Trophoblast cell (in vitro differentiated cells and primary cell): ENCODE results near the gene ABCB1.

Source experiments
- DNase-seq, 2 donors: peaks; one replicate each; pipeline ENCODE4 v3.0.0-alpha.2; 2016
- H2AFZ ChIP-seq: 2 replicates; pipeline ENCODE4 v1.6.1; 2013; ENCODE audit warnings: low read length, moderate library complexity, mild to moderate bottlenecking; ENCODE audit not compliant: insufficient read depth, poor library complexity
- H2AK5ac ChIP-seq: 2 replicates; pipeline ENCODE4 v1.6.1; 2013; ENCODE audit warnings: mild to moderate bottlenecking, low read length
- H2BK120ac ChIP-seq: 2 replicates; pipeline ENCODE4 v1.6.1; 2013; ENCODE audit warnings: low read length, mild to moderate bottlenecking, moderate library complexity; ENCODE audit not compliant: insufficient read depth, poor library complexity
- H2BK12ac ChIP-seq: 2 replicates; pipeline ENCODE4 v1.6.1; 2013; ENCODE audit warnings: mild to moderate bottlenecking, low read length, moderate library complexity
- H2BK5ac ChIP-seq: 2 replicates; pipeline ENCODE4 v1.6.1; 2013; ENCODE audit warnings: low read length, low read depth, moderate library complexity, mild to moderate bottlenecking; ENCODE audit not compliant: poor library complexity
- H3K14ac ChIP-seq: 2 replicates; pipeline ENCODE4 v1.6.1; 2013; ENCODE audit warnings: mild to moderate bottlenecking, low read length
- H3K18ac ChIP-seq: 2 replicates; pipeline ENCODE4 v1.6.1; 2013; ENCODE audit warnings: mild to moderate bottlenecking, low read length
- H3K23ac ChIP-seq: 2 replicates; pipeline ENCODE4 v1.6.1; 2013; ENCODE audit warnings: low read length
- H3K27ac ChIP-seq: 2 replicates; pipeline ENCODE4 v1.5.1; 2013; ENCODE audit warnings: low read depth, mild to moderate bottlenecking, inconsistent platforms, low read length, moderate library complexity
- H3K27me3 ChIP-seq: 2 replicates; pipeline ENCODE4 v1.6.1; 2013; ENCODE audit warnings: inconsistent platforms, mild to moderate bottlenecking, low read length, moderate library complexity; ENCODE audit not compliant: insufficient read depth
- H3K36me3 ChIP-seq, 2 experiments: 1 replicate in 1 of 2; 2 replicates in 1 of 2; pipeline ENCODE4 v1.6.1; 2013; ENCODE audit warnings: low read length in 2 of 2, mild to moderate bottlenecking in 2 of 2, moderate library complexity in 1 of 2; ENCODE audit not compliant: insufficient read depth in 2 of 2, control insufficient read depth in 1 of 2
- H3K4ac ChIP-seq: 2 replicates; pipeline ENCODE4 v1.6.1; 2013; ENCODE audit warnings: low read depth, mild to moderate bottlenecking, low read length, moderate library complexity
- H3K4me1 ChIP-seq, 2 experiments: 1 replicate in 1 of 2; 2 replicates in 1 of 2; pipeline ENCODE4 v1.6.1; 2013; ENCODE audit warnings: low read length in 2 of 2, mild to moderate bottlenecking in 2 of 2, moderate library complexity in 1 of 2; ENCODE audit not compliant: insufficient read depth in 2 of 2, control insufficient read depth in 1 of 2
- H3K4me2 ChIP-seq: 2 replicates; pipeline ENCODE4 v1.6.1; 2013; ENCODE audit warnings: inconsistent platforms, mild to moderate bottlenecking, low read length, moderate library complexity
- H3K4me3 ChIP-seq: 2 replicates; pipeline ENCODE4 v1.5.1; 2013; ENCODE audit warnings: mild to moderate bottlenecking, low read depth, low read length, inconsistent platforms
- H3K79me1 ChIP-seq: one replicate; pipeline ENCODE4 v1.6.1; 2013; ENCODE audit warnings: low read length
- H3K79me2 ChIP-seq: 2 replicates; pipeline ENCODE4 v1.6.1; 2013; ENCODE audit warnings: low read length, mild to moderate bottlenecking; ENCODE audit not compliant: control insufficient read depth, insufficient read depth, poor library complexity
- H3K9ac ChIP-seq: 2 replicates; pipeline ENCODE4 v1.6.1; 2013; ENCODE audit warnings: mild to moderate bottlenecking, low read length
- H3K9me3 ChIP-seq: 2 replicates; pipeline ENCODE4 v1.6.1; 2013; ENCODE audit warnings: low read depth, mild to moderate bottlenecking, control low read depth, inconsistent platforms, low read length; ENCODE audit not compliant: insufficient read depth
- H4K12ac ChIP-seq: 2 replicates; pipeline ENCODE4 v1.6.1; 2013; ENCODE audit warnings: low read depth, mild to moderate bottlenecking, low read length, moderate library complexity
- H4K8ac ChIP-seq: 2 replicates; pipeline ENCODE4 v1.6.1; 2013; ENCODE audit warnings: low read depth, mild to moderate bottlenecking, low read length, moderate library complexity
- H4K91ac ChIP-seq: one replicate; pipeline ENCODE4 v1.6.1; 2013; ENCODE audit warnings: low read depth, mild to moderate bottlenecking, low read length, moderate library complexity
- WGBS: extraction: QIAGEN DNeasy Blood & Tissue Kit; methylation state at CpG from one replicate; pipeline ENCODE4 v1.1.7; 2013; ENCODE audit warnings: missing lambda C conversion rate; ENCODE audit not compliant: insufficient read length, insufficient coverage; ENCODE audit errors: extremely low coverage; 5-methylcytosine and 5-hydroxymethylcytosine counted together

The ABCB1 gene

DNA sequence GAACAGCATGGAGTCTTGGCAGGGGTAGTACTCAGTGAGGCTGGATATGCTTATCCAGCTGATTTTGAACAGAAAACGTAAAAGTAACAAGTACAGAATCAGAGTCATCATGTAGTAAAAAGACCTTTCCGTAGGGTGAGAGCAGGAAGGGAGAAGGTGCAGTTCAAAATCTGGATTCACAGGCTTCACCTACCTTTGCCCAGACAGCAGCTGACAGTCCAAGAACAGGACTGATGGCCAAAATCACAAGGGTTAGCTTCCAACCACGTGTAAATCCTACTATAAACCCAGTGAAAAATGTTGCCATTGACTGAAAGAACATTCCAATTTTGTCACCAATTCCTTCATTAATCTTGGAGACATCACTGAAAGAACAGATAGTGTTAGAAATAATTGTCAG lies 34.8 kb downstream of the ABCB1 start:
- H4K8ac ChIP-seq: no peak overlapping the region
- H2BK5ac ChIP-seq: no peak overlapping the region
- H2BK120ac ChIP-seq: no peak overlapping the region
- no peak for DNase-seq
- H3K36me3 ChIP-seq: no peaks in the 10 kb centered on the region
- no CpG with 5 or more reads among the region's 3 CpGs for WGBS
- no peaks in the 10 kb centered on the region for H3K79me2 ChIP-seq
- H3K27me3 ChIP-seq: no peaks in the 10 kb centered on the region
- H3K4ac ChIP-seq: no peak overlapping the region
- H4K12ac ChIP-seq: no peak overlapping the region
- H2AFZ ChIP-seq: no peak overlapping the region
- H3K4me1 ChIP-seq: no peaks in the 10 kb centered on the region
- H3K9me3 ChIP-seq: no peaks in the 10 kb centered on the region
- H3K27ac ChIP-seq: no peak overlapping the region
- no peak overlapping the region for H3K4me2 ChIP-seq
- no peak overlapping the region for H3K4me3 ChIP-seq
- H3K14ac ChIP-seq: no peak overlapping the region
- H2BK12ac ChIP-seq: no peak overlapping the region
- no peak overlapping the region for H4K91ac ChIP-seq
- H3K18ac ChIP-seq: no peak overlapping the region
- H3K23ac ChIP-seq: no peak overlapping the region
- no peak overlapping the region for H2AK5ac ChIP-seq
- H3K79me1 ChIP-seq: no peaks in the 10 kb centered on the region
- no peak overlapping the region for H3K9ac ChIP-seq

DNA sequence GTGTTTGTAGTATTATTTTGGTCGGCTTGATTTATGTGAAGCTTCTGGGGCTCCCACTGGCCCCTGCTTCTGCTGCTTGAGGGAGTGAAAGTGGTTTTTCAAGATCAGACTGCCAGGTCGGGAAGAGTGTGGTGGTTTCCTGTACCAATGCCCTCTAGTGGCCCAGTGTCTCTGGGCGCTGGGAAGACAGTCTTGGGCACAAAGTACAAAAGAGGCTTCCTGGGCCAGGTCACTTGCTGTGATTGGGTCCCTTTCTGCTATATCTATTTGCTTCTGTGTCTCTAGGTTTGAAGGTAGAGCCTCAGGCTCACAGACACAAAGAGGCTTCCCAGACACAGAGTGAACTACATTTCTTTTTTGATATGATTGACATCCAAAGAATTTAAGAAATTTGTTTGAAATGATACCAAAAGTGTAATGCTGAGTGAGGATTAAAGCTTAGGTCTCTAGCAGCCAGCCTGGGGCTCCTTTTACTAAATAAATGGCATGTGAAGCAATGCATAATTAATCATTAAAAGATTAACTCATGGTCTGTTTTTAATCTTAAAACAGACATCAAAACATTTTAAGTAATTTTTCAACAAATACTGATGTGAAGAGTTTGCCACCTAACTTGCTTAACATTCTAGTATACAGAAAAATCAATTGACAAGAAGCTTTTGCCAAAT lies 36.3 kb downstream of the ABCB1 start:
- no peak overlapping the region for H4K91ac ChIP-seq
- no peak overlapping the region for H3K4me3 ChIP-seq
- H2BK120ac ChIP-seq: no peak overlapping the region
- peak in 1 of 2 donors; percentile 53 for DNase-seq
- H3K36me3 ChIP-seq: no peaks in the 10 kb centered on the region
- H3K4me1 ChIP-seq: no peaks in the 10 kb centered on the region
- no peak overlapping the region for H3K23ac ChIP-seq
- no peak overlapping the region for H2BK12ac ChIP-seq
- H3K18ac ChIP-seq: no peak overlapping the region
- no CpG with 5 or more reads among the region's 3 CpGs for WGBS
- H3K9me3 ChIP-seq: no peaks in the 10 kb centered on the region
- H3K4me2 ChIP-seq: no peak overlapping the region
- no peak overlapping the region for H3K9ac ChIP-seq
- H2AFZ ChIP-seq: no peak overlapping the region
- no peaks in the 10 kb centered on the region for H3K79me2 ChIP-seq
- H3K79me1 ChIP-seq: no peaks in the 10 kb centered on the region
- H2BK5ac ChIP-seq: no peak overlapping the region
- no peak overlapping the region for H3K27ac ChIP-seq
- H3K4ac ChIP-seq: no peak overlapping the region
- H4K8ac ChIP-seq: peak overlapping the region; percentile 19
- no peak overlapping the region for H4K12ac ChIP-seq
- no peak overlapping the region for H2AK5ac ChIP-seq
- no peaks in the 10 kb centered on the region for H3K27me3 ChIP-seq
- H3K14ac ChIP-seq: no peak overlapping the region

DNA sequence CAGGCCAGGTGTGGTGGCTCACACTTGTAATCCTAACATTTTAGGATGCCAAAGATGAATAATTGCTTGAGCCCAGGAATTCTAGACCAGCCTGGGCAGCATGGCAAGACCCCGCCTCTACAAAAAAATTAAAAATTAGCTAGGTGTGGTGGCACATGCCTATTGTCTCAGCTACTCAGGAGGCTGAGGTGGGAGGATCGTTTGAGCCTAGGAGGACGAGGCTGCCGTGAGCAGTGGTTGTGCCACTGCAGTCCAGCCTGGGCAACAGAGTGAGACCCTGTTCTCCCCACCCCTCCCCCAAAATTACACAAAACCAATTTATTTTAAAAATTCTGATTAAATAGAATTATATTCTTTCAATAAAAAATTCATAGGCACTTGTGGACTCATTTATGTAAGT lies 39.0 kb downstream of the ABCB1 start:
- Histone ChIP-seq H3K4ac (no peak overlapping the region), H4K8ac (no peak overlapping the region), H2BK120ac (no peak overlapping the region), H2BK5ac (no peak overlapping the region), H3K4me3 (no peak overlapping the region), H2AFZ (no peak overlapping the region), H2BK12ac (no peak overlapping the region), H4K91ac (no peak overlapping the region), H3K36me3 (no peaks in the 10 kb centered on the region), H3K18ac (no peak overlapping the region), H3K4me1 (no peaks in the 10 kb centered on the region), H2AK5ac (no peak overlapping the region), H3K9me3 (no peaks in the 10 kb centered on the region), H3K23ac (no peak overlapping the region), H3K79me2 (no peaks in the 10 kb centered on the region), H3K79me1 (no peaks in the 10 kb centered on the region), H3K14ac (no peak overlapping the region), H4K12ac (no peak overlapping the region), H3K27me3 (no peaks in the 10 kb centered on the region), H3K4me2 (no peak overlapping the region), H3K27ac (no peak overlapping the region), H3K9ac (no peak overlapping the region)
- WGBS: no CpG with 5 or more reads among the region's 4 CpGs
- DNase-seq: no peak

- Histone ChIP-seq H3K4ac (no peak overlapping the region), H3K79me2 (no peaks in the 10 kb centered on the region), H2AFZ (no peak overlapping the region), H3K4me3 (no peak overlapping the region), H3K27me3 (no peaks in the 10 kb centered on the region), H3K23ac (no peak overlapping the region), H2BK120ac (no peak overlapping the region), H3K79me1 (no peaks in the 10 kb centered on the region), H3K27ac (no peak overlapping the region), H2BK12ac (no peak overlapping the region), H2AK5ac (no peak overlapping the region), H2BK5ac (no peak overlapping the region), H4K12ac (no peak overlapping the region), H3K14ac (no peak overlapping the region), H3K4me1 (no peaks in the 10 kb centered on the region), H3K4me2 (no peak overlapping the region), H3K18ac (no peak overlapping the region), H3K9me3 (no peaks in the 10 kb centered on the region), H4K8ac (no peak overlapping the region), H3K9ac (no peak overlapping the region), H3K36me3 (no peaks in the 10 kb centered on the region), H4K91ac (no peak overlapping the region)
- DNase-seq: no peak
- no CpG with 5 or more reads among the region's 2 CpGs for WGBS
Measured at GRCh38 chr7:87561102-87561501, 39.6 kb downstream of the ABCB1 start.
